GM06990 (cell line): ENCODE measurements around the gene UBE3D.

ENCODE experiments used
- DNase-seq: peaks from one replicate; pipeline ENCODE4 v3.0.0-alpha.2; 2011; ENCODE audit not compliant: insufficient read length; ENCODE audit errors: extremely low read depth
- H3K27me3 ChIP-seq: replicated peaks from 2 replicates; pipeline ENCODE4 v1.6.0; 2011; ENCODE audit warnings: low read length; ENCODE audit not compliant: control insufficient read depth, insufficient read depth
- H3K36me3 ChIP-seq: 2 replicates; pipeline ENCODE4 v1.5.1; 2011; ENCODE audit warnings: low read length; ENCODE audit not compliant: control insufficient read depth, insufficient read depth
- H3K4me3 ChIP-seq: replicated peaks from 2 replicates; pipeline ENCODE4 v1.5.1; 2011; ENCODE audit warnings: low read depth, mild to moderate bottlenecking, control low read depth, low read length
- TF ChIP-seq, protein P1 (sequence below): IDR thresholded peaks from 2 replicates; pipeline ENCODE4 v1.5.1; 2011; ENCODE audit warnings: low read length, control low read depth, mild to moderate bottlenecking, inconsistent platforms; ENCODE audit not compliant: insufficient read depth, poor library complexity, severe bottlenecking

Gene UBE3D

DNA sequence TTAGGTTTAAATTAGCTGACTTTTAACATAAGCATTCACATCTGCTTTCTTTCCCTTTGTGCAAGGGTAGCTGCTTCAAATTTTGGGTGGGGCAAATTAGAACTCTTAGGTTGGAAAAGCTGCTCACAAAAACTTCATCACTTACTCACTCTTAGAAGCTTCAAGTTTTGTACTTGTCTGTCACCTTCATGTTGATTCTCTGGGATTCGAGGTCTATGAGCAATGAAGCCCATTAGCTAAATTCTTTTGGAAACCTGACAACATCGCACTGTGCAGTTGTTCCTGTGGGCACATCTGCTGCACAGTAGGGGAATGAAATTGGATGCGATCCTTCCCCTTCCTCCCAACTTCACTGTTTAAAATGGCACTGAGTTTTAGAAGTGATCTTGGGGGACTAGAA lies 156.1 kb downstream of the UBE3D start:
- no peaks in the 10 kb centered on the region for H3K27me3 ChIP-seq
- no peak overlapping the region for H3K4me3 ChIP-seq
- TF ChIP-seq, protein P1, sequence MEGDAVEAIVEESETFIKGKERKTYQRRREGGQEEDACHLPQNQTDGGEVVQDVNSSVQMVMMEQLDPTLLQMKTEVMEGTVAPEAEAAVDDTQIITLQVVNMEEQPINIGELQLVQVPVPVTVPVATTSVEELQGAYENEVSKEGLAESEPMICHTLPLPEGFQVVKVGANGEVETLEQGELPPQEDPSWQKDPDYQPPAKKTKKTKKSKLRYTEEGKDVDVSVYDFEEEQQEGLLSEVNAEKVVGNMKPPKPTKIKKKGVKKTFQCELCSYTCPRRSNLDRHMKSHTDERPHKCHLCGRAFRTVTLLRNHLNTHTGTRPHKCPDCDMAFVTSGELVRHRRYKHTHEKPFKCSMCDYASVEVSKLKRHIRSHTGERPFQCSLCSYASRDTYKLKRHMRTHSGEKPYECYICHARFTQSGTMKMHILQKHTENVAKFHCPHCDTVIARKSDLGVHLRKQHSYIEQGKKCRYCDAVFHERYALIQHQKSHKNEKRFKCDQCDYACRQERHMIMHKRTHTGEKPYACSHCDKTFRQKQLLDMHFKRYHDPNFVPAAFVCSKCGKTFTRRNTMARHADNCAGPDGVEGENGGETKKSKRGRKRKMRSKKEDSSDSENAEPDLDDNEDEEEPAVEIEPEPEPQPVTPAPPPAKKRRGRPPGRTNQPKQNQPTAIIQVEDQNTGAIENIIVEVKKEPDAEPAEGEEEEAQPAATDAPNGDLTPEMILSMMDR = no peak
- no peak for DNase-seq
- H3K36me3 ChIP-seq = no peaks in the 10 kb centered on the region

DNA sequence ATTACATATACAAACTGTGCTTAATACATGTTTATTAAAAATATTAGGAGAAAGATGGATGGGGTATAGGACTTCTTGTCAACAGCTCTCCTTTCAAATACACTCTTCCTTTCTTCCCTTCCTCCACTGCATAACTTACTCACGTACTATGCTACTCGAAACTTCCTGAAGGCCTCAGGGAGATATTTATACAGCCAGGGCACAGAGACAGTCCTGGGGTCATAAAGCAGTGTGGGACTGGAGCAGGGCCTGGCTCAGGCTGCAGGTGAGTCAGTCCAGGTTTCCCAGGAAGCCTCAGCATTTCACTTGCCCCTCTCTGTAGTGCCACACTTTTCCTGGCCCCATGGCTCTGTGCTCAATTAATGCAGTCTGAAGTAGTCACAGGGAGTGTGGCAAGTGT lies 157.0 kb downstream of the UBE3D start:
- no peak for DNase-seq
- H3K4me3 ChIP-seq = no peak overlapping the region
- no peaks in the 10 kb centered on the region for H3K36me3 ChIP-seq

DNA sequence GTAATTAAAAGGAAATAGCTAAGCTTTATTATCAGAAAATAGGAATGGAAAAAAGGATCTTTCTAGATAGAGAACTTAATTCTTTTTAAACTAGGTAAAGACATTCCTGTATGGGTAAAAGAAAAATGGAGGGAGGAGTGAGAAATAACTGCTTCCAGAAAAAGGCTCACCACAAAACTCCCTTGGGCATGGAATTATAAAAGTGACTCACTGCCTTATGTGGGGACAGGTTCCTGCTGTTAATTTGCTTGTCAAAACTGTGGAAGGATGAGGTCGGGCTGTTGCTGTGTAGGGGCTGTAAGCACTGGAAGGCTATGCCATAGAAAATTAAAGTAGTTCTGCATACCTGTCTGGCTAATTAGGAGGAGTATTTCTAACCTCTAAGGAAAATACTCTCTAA lies 158.7 kb downstream of the UBE3D start:
- H3K36me3 ChIP-seq = no peaks in the 10 kb centered on the region
- no peak overlapping the region for H3K4me3 ChIP-seq
- TF ChIP-seq, protein P1 = no peak
- no peak for DNase-seq
- H3K27me3 ChIP-seq = no peaks in the 10 kb centered on the region

More for the DNA sequence above, 157.0 kb downstream of the UBE3D start:
- H3K27me3 ChIP-seq = no peaks in the 10 kb centered on the region
- TF ChIP-seq, protein P1 = no peak

DNA sequence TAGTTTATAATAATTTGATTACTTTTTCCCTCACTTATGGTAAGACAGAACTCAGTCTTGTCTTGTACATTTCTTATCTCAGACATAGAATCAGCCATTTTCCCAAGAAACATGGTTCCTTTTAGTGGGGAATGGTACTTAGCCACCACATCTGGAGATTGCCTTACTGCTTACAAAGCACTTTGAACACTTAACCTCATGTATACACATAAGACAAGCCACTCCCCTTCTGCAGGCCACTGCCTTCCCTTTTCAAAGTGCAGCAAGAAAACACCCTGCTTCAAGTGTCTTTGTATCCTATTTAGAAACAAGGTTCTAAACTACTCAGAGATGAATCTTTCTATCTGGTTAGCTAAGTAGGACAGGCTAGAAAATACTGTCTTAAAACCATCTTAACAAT lies 159.2 kb downstream of the UBE3D start:
- Histone ChIP-seq H3K27me3 (no peaks in the 10 kb centered on the region), H3K4me3 (no peak overlapping the region), H3K36me3 (no peaks in the 10 kb centered on the region)
- DNase-seq = no peak
- TF ChIP-seq, protein P1 = no peak

DNA sequence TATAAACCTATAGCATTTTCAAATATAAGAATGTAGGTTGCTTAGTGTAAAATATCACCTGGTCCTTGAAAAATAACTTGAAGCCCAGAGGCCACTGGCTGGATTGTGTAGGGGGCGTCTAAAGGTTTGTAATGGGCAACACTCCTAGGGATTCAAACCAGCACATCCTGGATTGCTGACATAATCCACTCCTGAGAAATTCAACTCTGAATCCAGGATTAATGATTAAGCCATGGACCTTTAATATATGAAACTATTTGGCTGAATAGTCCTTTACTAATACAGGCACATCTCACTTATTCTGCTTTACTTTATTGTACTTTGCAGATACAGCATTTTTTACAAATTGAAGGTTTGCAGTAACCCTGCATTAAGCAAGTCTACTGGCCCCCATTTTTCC lies 160.8 kb downstream of the UBE3D start:
- no peaks in the 10 kb centered on the region; the same call in 1 of the 2 replicates for H3K36me3 ChIP-seq

More for the DNA sequence above, 160.8 kb downstream of the UBE3D start:
- no peak overlapping the region for H3K4me3 ChIP-seq
- DNase-seq = no peak
- H3K27me3 ChIP-seq = no peaks in the 10 kb centered on the region
- TF ChIP-seq, protein P1 = no peak
